HEK293 (cell line): ENCODE data around the gene ERBB2.

Experiments
- CTCF ChIA-PET: fragments of 350-600 bp; formaldehyde crosslinking; extraction: SDS; loops from one replicate; lab custom pipeline; 2021; ENCODE audit warnings: antibody characterized with exemption; lab: Yijun Ruan, JAX
- POLR2A ChIA-PET: fragments of 300-600 bp; formaldehyde crosslinking; extraction: SDS; loops from one replicate; lab custom pipeline; 2020; ENCODE audit warnings: antibody characterized with exemption, inconsistent platforms; lab: Yijun Ruan, JAX
- H3K27ac ChIP-seq: fragments of 200-500 bp; sonication (Bioruptor generic); 2 replicates; pipeline ENCODE4 v1.5.1; 2014; ENCODE audit warnings: low read depth, low read length, control low read depth, inconsistent platforms; ENCODE audit errors: extremely low read depth
- H3K36me3 ChIP-seq, 2 experiments: fragments of 200-500 bp in 1 of 2; sonication (Bioruptor generic) in 1 of 2; 1 replicate in 1 of 2; 2 replicates in 1 of 2; pipeline ENCODE4 v1.5.1; 2014 to 2017; ENCODE audit warnings: inconsistent platforms in 2 of 2, low read length in 2 of 2; ENCODE audit not compliant: control insufficient read depth in 2 of 2, insufficient read depth in 1 of 2
- H3K4me1 ChIP-seq: fragments of 200-500 bp; sonication (Bioruptor generic); 2 replicates; pipeline ENCODE4 v1.5.1; 2014; ENCODE audit warnings: mild to moderate bottlenecking, low read length, inconsistent platforms; ENCODE audit not compliant: control insufficient read depth, insufficient read depth
- H3K4me3 ChIP-seq: 2 replicates; pipeline ENCODE4 v1.5.1; 2011; ENCODE audit warnings: low read depth, mild to moderate bottlenecking, control low read depth, low read length, moderate library complexity
- H3K9me3 ChIP-seq: fragments of 200-500 bp; sonication (Bioruptor generic); 2 replicates; pipeline ENCODE4 v1.5.1; 2014; ENCODE audit warnings: low read depth, low read length, inconsistent platforms; ENCODE audit not compliant: control insufficient read depth, insufficient read depth
- BCL11A ChIP-seq: fragments of 450-650 bp; formaldehyde crosslinking; IDR thresholded peaks from 2 replicates; pipeline ENCODE4 v1.5.1; 2016; ENCODE audit warnings: low read depth, missing biosample characterization, missing genetic modification characterization
- SALL2 ChIP-seq: fragments of 450-650 bp; formaldehyde crosslinking; IDR thresholded peaks from 2 replicates; pipeline ENCODE4 v1.5.0; 2017; ENCODE audit warnings: missing biosample characterization, mild to moderate bottlenecking, missing genetic modification characterization, borderline replicate concordance
- SP7 ChIP-seq: fragments of 450-650 bp; formaldehyde crosslinking; IDR thresholded peaks from 2 replicates; pipeline ENCODE4 v1.5.1; 2016; ENCODE audit warnings: missing biosample characterization, missing genetic modification characterization
- TRIM28 ChIP-seq: IDR thresholded peaks from 2 replicates; pipeline ENCODE4 v1.6.1; 2011; ENCODE audit warnings: low read length, control low read depth, borderline replicate concordance
- YY2 ChIP-seq: fragments of 450-650 bp; formaldehyde crosslinking; IDR thresholded peaks from 2 replicates; pipeline ENCODE4 v1.5.1; 2016; ENCODE audit warnings: missing biosample characterization, missing genetic modification characterization
- ZBTB17 ChIP-seq: fragments of 450-650 bp; formaldehyde crosslinking; IDR thresholded peaks from 2 replicates; pipeline ENCODE4 v1.5.1; 2016; ENCODE audit warnings: missing biosample characterization, missing genetic modification characterization
- ZBTB44 ChIP-seq: fragments of 450-650 bp; IDR thresholded peaks from 2 replicates; pipeline ENCODE4 v1.5.1; 2018; ENCODE audit warnings: missing biosample characterization, mild to moderate bottlenecking, missing genetic modification characterization
- ZFP69B ChIP-seq: fragments of 450-650 bp; formaldehyde crosslinking; IDR thresholded peaks from 2 replicates; pipeline ENCODE4 v1.5.1; 2016; ENCODE audit warnings: missing biosample characterization, missing genetic modification characterization
- ZIC2 ChIP-seq: fragments of 450-650 bp; formaldehyde crosslinking; IDR thresholded peaks from 2 replicates; pipeline ENCODE4 v1.5.1; 2016; ENCODE audit warnings: missing biosample characterization, missing genetic modification characterization
- ZNF16 ChIP-seq: fragments of 450-650 bp; formaldehyde crosslinking; IDR thresholded peaks from 2 replicates; pipeline ENCODE4 v1.5.1; 2016; ENCODE audit warnings: low read depth, missing biosample characterization, missing genetic modification characterization
- ZNF169 ChIP-seq: fragments of 450-650 bp; formaldehyde crosslinking; IDR thresholded peaks from 2 replicates; pipeline ENCODE4 v1.5.1; 2016; ENCODE audit warnings: missing biosample characterization, missing genetic modification characterization
- ZNF2 ChIP-seq: fragments of 450-650 bp; formaldehyde crosslinking; IDR thresholded peaks from 2 replicates; pipeline ENCODE4 v1.5.1; 2016; ENCODE audit warnings: missing biosample characterization, missing genetic modification characterization
- ZNF214 ChIP-seq: fragments of 450-650 bp; formaldehyde crosslinking; IDR thresholded peaks from 2 replicates; pipeline ENCODE4 v1.5.1; 2017; ENCODE audit warnings: missing biosample characterization, mild to moderate bottlenecking, missing genetic modification characterization, borderline replicate concordance
- ZNF311 ChIP-seq: fragments of 450-650 bp; formaldehyde crosslinking; IDR thresholded peaks from 2 replicates; pipeline ENCODE4 v1.5.1; 2017; ENCODE audit warnings: missing biosample characterization, missing genetic modification characterization, borderline replicate concordance
- ZNF324 ChIP-seq: fragments of 450-650 bp; formaldehyde crosslinking; IDR thresholded peaks from 2 replicates; pipeline ENCODE4 v1.5.1; 2016; ENCODE audit warnings: missing biosample characterization, missing genetic modification characterization
- ZNF341 ChIP-seq: fragments of 450-650 bp; formaldehyde crosslinking; IDR thresholded peaks from 2 replicates; pipeline ENCODE4; 2016; ENCODE audit warnings: low read depth, missing biosample characterization, missing genetic modification characterization
- ZNF362 ChIP-seq: fragments of 450-650 bp; formaldehyde crosslinking; IDR thresholded peaks from 2 replicates; pipeline ENCODE4 v1.5.1; 2016; ENCODE audit warnings: missing biosample characterization, missing genetic modification characterization
- ZNF510 ChIP-seq: fragments of 450-650 bp; formaldehyde crosslinking; IDR thresholded peaks from 2 replicates; pipeline ENCODE4 v1.5.1; 2018; ENCODE audit warnings: mild to moderate bottlenecking, missing genetic modification characterization, missing biosample characterization; ENCODE audit not compliant: insufficient replicate concordance
- ZNF639 ChIP-seq: fragments of 450-650 bp; formaldehyde crosslinking; IDR thresholded peaks from 2 replicates; pipeline ENCODE4 v1.5.1; 2016; ENCODE audit warnings: missing biosample characterization, missing genetic modification characterization
- ZNF654 ChIP-seq: fragments of 450-650 bp; formaldehyde crosslinking; IDR thresholded peaks from 2 replicates; pipeline ENCODE4 v1.5.1; 2016; ENCODE audit warnings: low read depth, missing biosample characterization, missing genetic modification characterization
- ZSCAN23 ChIP-seq: fragments of 450-650 bp; formaldehyde crosslinking; IDR thresholded peaks from 2 replicates; pipeline ENCODE4 v1.5.1; 2016; ENCODE audit warnings: missing biosample characterization, missing genetic modification characterization

ERBB2 gene

GRCh38 chr17:39751016-39751543 lies 51.2 kb downstream of the ERBB2 start:
- Histone ChIP-seq H3K4me1 (peaks cover 4% of the 10 kb centered on the region; the same call in 1 of the 2 replicates), H3K27ac (no peak overlapping the region), H3K36me3 (no peaks in the 10 kb centered on the region), H3K4me3 (no peak overlapping the region), H3K9me3 (no peaks in the 10 kb centered on the region)
- CTCF ChIA-PET, result interaction anchor here (0.7 to 10.1 kb wide), 4 partner anchors 8 to 128 kb away, joined by 3 to 140 read pairs (median 6); partner anchors contain the start of genes MIEN1 and PPP1R1B
- TF ChIP-seq ZNF324 (tag by site-specific recombination), result no peak
- POLR2A ChIA-PET, result interaction anchor here (1.0 kb wide), 1 partner anchor 21 kb away, joined by 3 read pairs; the partner anchor contains the start of gene MIEN1

- peaks cover 4% of the 10 kb centered on the region; the same call in 1 of the 2 replicates for H3K4me1 ChIP-seq
- CTCF ChIA-PET, result interaction anchor here (0.6 to 10.1 kb wide), 5 partner anchors 22 to 228 kb away, joined by 3 to 140 read pairs (median 3); partner anchors contain the start of genes ERBB2, MIEN1 and PPP1R1B
- H3K27ac ChIP-seq, result no peak overlapping the region
- no peak overlapping the region for H3K4me3 ChIP-seq
- POLR2A ChIA-PET, result interaction anchor here (0.6 to 1.6 kb wide), 4 partner anchors 21 to 229 kb away, joined by 3 to 4 read pairs (median 3); partner anchors contain the start of genes MIEN1 and PSMD3
- TF ChIP-seq ZNF362 (tag by site-specific recombination) (no peak), ZNF214 (tag by site-specific recombination) (no peak), SALL2 (no peak), YY2 (tag by site-specific recombination) (no peak), TRIM28 (no peak), ZNF169 (no peak), ZFP69B (no peak), ZNF654 (no peak), SP7 (no peak), ZNF2 (tag by site-specific recombination) (no peak), ZNF16 (tag by site-specific recombination) (no peak), ZNF311 (tag by site-specific recombination) (no peak), ZSCAN23 (tag by site-specific recombination) (no peak), ZBTB17 (tag by site-specific recombination) (no peak), ZNF510 (tag by site-specific recombination) (no peak), BCL11A (tag by site-specific recombination) (no peak), ZNF639 (tag by site-specific recombination) (no peak), ZNF341 (no peak), ZIC2 (tag by site-specific recombination) (no peak), ZBTB44 (no peak)
- H3K36me3 ChIP-seq, result no peaks in the 10 kb centered on the region
- no peaks in the 10 kb centered on the region for H3K9me3 ChIP-seq
These were observed 51.8 kb downstream of the ERBB2 start for GRCh38 chr17:39751637-39752036.
